Measurements from ENCODE around the gene NDUFS8.

Gene NDUFS8

DNA sequence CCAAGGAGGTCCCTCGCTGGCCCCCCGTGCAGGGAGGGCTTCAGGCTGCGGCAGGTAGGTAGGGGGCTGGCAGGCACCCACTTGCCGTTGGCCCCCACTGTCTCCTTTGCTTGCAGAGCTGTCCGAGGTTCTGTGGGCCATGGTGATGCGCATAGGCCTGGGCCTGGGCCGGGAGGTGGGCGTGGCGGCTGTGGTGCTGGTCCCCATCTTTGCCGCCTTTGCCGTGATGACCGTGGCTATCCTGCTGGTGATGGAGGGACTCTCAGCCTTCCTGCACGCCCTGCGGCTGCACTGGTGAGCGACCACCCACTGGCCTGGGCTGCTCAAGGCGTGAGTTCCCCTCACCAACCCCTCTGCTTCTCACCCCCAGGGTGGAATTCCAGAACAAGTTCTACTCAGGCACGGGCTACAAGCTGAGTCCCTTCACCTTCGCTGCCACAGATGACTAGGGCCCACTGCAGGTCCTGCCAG is 19.9 kb downstream of the NDUFS8 start:
- no peak overlapping the region for H3K4me3 ChIP-seq (ENCODE audit: low read length)
- no peaks in the 10 kb centered on the region for H3K9me3 ChIP-seq (replicated peaks; ENCODE audit: low read length)
- no peak overlapping the region for H3K4me2 ChIP-seq (ENCODE audit: low read length)
- peaks cover 60% of the 10 kb centered on the region for H3K36me3 ChIP-seq (ENCODE audit: insufficient read depth, low read length)
- no peaks in the 10 kb centered on the region for H3K27me3 ChIP-seq (ENCODE audit: control insufficient read depth, insufficient read depth, low read length)
- H3K9ac ChIP-seq (ENCODE audit: low read depth, low read length) = no peak overlapping the region
- H3K4me1 ChIP-seq (ENCODE audit: control insufficient read depth, insufficient read depth, low read length) = no peaks in the 10 kb centered on the region

DNA sequence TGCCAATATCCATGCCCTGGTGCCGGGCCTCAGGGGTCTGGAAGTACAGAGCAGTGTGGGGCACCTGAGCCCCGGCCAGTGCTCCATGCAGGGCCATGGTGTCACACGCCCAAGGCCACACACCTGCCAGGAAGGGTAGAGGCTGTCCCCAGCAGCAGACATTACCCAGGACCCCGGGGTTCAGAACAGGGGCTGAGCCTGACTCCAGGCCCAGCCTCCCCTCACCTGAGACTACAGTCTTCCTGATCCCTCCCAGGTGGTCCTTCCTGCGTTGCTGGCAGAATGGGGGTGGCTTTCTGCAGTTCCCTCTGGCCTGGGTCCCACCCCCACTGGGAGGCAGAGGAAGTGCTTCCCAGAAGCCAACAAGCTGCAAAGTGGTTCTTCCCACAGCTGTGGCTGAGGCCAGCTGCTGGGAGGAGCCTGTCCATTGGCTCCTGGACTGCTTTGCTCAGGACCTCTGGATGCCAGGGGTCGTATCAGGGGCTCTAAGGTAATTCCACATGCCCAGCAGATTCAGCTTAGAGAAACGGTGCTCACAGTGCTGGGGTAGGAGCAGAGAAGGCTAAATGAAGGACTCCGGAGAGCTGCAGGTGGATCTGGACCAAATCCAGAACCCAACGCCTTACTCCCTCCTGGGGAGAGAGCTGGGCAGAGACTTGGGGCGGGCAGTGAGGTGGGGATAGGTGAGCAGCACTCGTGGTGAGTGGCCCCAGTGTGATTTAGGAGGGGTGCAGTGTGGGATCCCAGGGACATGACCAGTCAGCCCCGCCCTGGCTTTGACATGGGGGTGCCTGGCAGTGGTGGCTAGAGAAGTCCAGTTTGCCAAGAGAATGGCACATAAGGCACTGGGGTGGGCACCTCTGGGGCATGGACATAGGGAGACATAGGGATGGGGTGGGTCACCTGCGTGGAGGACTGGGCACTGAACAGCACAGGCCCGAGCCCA is 21.0 kb downstream of the NDUFS8 start:
- Histone ChIP-seq H3K4me3 (ENCODE audit: low read length) (no peak overlapping the region), H3K4me1 (ENCODE audit: control insufficient read depth, insufficient read depth, low read length) (no peaks in the 10 kb centered on the region), H3K4me2 (ENCODE audit: low read length) (no peak overlapping the region), H3K27me3 (ENCODE audit: control insufficient read depth, insufficient read depth, low read length) (no peaks in the 10 kb centered on the region), H3K9me3 (replicated peaks; ENCODE audit: low read length) (no peaks in the 10 kb centered on the region), H3K36me3 (ENCODE audit: insufficient read depth, low read length) (peaks cover 53% of the 10 kb centered on the region), H3K9ac (ENCODE audit: low read depth, low read length) (no peak overlapping the region)

DNA sequence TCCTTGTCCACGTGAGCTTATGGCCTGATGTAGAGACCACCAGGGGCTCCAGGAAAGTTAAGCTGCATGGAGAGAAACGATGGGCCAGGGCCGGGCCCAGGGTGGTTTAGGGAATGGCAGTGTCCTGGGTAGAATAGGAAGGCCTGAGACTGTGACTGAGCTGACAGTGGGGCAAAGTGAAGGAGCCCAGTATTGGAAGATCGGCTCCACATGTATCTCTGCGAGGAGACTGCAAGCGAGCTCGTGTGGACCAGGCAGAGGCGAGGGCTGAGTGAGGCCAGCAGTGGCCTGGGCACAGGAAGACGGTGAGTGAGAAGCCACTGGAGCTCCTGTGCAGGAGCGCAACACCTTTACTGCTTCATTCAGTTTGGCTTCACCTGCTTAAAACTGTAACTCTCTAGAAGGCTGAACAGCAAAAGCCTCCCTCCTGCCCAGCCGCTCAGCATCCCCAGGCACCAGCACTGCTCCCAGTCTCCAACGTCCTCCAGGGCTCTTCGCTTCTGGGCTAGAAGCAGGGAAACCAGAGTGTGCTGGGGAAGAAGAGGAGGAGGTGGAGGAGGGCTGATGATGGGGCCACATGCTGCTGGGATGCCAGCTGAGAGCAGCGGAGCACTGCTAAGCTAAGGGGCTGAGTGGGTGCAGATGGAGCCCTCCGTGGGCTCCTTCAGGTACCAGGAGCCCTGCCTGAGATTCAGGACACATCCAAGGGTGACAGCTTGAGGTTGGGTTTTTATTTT is 21.8 kb downstream of the NDUFS8 start:
- Histone ChIP-seq H3K4me3 (ENCODE audit: low read length) (no peak overlapping the region), H3K27me3 (ENCODE audit: control insufficient read depth, insufficient read depth, low read length) (no peaks in the 10 kb centered on the region), H3K9me3 (replicated peaks; ENCODE audit: low read length) (no peaks in the 10 kb centered on the region), H3K9ac (ENCODE audit: low read depth, low read length) (no peak overlapping the region), H3K4me2 (ENCODE audit: low read length) (no peak overlapping the region), H3K4me1 (ENCODE audit: control insufficient read depth, insufficient read depth, low read length) (no peaks in the 10 kb centered on the region), H3K36me3 (ENCODE audit: insufficient read depth, low read length) (peaks cover 48% of the 10 kb centered on the region)

DNA sequence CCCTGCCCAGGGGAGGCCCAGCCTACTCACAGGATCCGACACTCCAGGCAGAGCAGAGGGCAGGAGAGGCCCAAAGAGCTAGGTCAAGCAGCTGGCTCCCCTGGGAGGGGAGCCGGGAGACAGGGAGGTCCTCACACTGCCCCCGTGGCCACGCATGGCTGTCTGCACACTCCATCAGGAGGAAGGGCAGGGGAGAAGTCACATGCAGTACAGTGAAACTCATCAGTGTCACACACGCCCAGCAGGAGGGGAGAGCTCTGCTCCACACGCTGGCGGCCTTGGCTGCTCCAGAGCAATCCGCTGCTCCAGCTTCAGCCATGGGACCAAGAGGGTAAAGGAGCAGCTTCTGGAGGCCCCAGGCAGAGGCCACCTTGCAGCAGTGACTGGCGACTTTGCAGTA is 22.6 kb downstream of the NDUFS8 start:
- Histone ChIP-seq H3K9ac (ENCODE audit: low read depth, low read length) (no peak overlapping the region), H3K36me3 (ENCODE audit: insufficient read depth, low read length) (peaks cover 43% of the 10 kb centered on the region), H3K9me3 (replicated peaks; ENCODE audit: low read length) (no peaks in the 10 kb centered on the region), H3K27me3 (ENCODE audit: control insufficient read depth, insufficient read depth, low read length) (no peaks in the 10 kb centered on the region), H3K4me3 (ENCODE audit: low read length) (no peak overlapping the region), H3K4me1 (ENCODE audit: control insufficient read depth, insufficient read depth, low read length) (no peaks in the 10 kb centered on the region), H3K4me2 (ENCODE audit: low read length) (no peak overlapping the region)

DNA sequence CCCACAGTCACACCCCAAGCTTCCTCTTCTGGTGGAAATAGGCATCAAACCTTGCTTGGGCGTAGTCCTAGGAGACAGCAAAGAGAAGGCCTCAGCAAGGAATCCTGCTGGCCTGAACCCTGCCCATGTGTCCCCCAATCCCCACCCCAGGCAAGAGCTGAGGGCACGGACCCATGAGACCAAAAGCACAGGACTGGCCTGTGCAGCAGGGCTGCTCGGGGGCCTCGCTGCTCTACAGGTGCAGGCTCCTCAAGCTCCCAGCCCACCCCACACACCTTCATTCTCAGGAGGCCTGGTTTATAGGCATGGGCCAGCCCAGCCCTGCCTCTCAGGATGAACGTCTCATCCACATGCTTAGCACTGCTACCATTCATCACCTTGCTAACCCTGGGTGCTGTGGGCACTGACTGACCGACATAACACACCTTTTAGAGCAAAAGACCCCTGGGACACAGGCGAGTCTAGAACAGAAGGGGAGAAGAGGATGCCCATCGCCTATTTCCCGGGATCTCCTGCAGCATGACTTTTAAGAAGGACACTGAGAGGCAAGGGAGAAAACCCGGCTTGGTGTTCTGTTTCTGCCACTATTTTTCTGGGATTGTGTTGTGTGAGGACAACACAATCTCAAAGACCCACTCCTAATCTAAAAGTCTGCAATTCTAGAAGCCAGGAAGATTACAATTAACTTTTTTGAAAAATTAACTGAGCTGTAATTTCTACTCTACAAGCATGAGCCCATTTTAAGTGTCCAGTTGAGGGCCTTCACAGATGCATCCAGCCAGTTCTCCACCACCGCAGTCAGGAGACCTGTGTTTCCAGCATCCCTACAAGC is 23.7 kb downstream of the NDUFS8 start:
- Histone ChIP-seq H3K4me1 (ENCODE audit: control insufficient read depth, insufficient read depth, low read length) (no peaks in the 10 kb centered on the region), H3K9me3 (replicated peaks; ENCODE audit: low read length) (no peaks in the 10 kb centered on the region), H3K4me2 (ENCODE audit: low read length) (no peak overlapping the region), H3K36me3 (ENCODE audit: insufficient read depth, low read length) (peaks cover 41% of the 10 kb centered on the region), H3K27me3 (ENCODE audit: control insufficient read depth, insufficient read depth, low read length) (no peaks in the 10 kb centered on the region), H3K4me3 (ENCODE audit: low read length) (no peak overlapping the region), H3K9ac (ENCODE audit: low read depth, low read length) (no peak overlapping the region)

DNA sequence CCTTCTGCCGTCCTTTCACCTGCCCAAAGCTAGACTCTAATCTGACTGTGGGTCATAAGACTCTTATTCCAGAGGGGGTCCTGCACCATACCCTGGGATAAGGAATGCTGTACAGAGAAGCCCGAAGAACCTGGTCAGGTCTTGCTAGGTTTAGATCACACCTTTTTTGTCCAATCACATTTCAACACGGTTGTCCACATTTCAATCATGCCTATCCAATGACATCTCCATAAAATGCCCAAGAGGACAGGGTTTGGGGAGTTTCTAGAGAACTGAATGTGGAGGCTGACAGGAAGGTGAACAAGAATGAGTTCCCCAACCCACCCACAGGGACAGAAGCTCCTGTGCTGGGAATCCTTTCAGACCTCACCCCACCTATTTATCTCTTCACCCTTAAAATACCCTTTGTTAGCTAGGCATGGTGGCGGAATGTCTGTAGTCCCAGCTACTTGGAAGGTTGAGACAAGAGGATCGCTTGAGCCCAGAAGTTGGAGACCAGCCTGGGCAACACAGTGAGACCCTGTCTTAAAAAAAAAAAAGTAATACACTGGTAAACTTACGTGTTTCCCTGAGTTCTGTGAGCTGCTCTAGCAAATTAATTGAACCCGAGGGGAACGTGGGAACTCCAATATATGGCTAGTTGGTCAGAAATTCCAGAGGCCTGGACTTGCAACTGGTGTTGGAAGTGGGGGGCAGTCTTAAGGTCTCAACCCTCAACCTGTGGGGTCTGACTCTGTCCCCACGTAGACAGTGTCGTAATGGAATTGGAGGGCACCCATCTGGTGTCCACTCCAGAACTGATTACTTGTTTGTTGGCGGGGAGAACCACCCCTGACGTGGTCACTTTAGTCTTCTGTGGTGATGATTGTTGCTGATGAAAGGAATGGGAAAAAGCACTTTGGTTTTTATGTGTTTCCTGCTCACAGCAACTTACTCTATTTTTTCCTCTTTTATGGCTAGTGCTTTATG is 26.1 kb downstream of the NDUFS8 start:
- Histone ChIP-seq H3K4me3 (ENCODE audit: low read length) (no peak overlapping the region), H3K4me2 (ENCODE audit: low read length) (no peak overlapping the region), H3K9me3 (replicated peaks; ENCODE audit: low read length) (no peaks in the 10 kb centered on the region), H3K36me3 (ENCODE audit: insufficient read depth, low read length) (peaks cover 17% of the 10 kb centered on the region), H3K9ac (ENCODE audit: low read depth, low read length) (no peak overlapping the region), H3K4me1 (ENCODE audit: control insufficient read depth, insufficient read depth, low read length) (no peaks in the 10 kb centered on the region), H3K27me3 (ENCODE audit: control insufficient read depth, insufficient read depth, low read length) (no peaks in the 10 kb centered on the region)

DNA sequence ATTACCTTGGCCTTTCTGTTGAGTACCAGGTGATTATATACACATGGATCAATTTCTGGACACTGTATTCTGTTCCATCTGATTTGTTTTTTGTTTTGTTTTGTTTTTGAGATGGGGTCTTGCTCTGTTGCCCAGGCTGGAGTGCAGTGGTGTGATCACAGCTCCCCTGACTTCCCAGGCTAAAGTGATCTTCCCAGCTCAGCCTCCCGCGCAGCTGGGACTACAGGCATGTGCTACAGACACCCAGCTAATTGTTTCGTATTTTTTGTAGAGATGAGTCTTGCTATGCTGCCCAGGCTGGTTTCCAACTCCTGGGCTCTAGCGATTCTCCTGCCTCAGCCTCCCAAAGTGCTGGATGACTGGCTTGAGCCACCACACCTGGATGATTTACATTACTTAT is 27.3 kb downstream of the NDUFS8 start:
- H3K4me1 ChIP-seq (ENCODE audit: control insufficient read depth, insufficient read depth, low read length) = no peaks in the 10 kb centered on the region
- H3K36me3 ChIP-seq (ENCODE audit: insufficient read depth, low read length) = peaks cover 18% of the 10 kb centered on the region
- H3K4me3 ChIP-seq (ENCODE audit: low read length) = no peak overlapping the region
- no peaks in the 10 kb centered on the region for H3K27me3 ChIP-seq (ENCODE audit: control insufficient read depth, insufficient read depth, low read length)
- H3K4me2 ChIP-seq (ENCODE audit: low read length) = no peak overlapping the region
- H3K9ac ChIP-seq (ENCODE audit: low read depth, low read length) = no peak overlapping the region
- H3K9me3 ChIP-seq (replicated peaks; ENCODE audit: low read length) = no peaks in the 10 kb centered on the region

DNA sequence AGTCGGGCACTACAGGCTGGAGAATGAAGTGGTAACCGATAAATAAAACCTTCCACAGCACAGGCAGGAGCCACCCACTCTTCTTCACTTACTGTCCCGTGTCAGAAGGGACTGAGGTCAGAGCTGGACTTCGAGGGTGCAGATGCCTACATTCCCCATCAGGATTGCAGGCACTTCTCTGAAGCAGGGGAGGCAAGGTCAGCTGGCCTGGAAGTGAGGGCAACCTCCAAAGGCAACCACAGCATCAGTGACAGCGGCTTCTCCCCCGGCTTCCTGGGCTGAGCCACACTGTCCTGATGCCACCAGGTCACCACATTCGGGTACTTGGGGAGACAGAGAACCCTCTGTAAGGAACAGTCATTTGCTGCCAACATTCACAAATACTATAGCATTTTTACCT is 31.0 kb downstream of the NDUFS8 start:
- H3K4me2 ChIP-seq (ENCODE audit: low read length) = no peak overlapping the region
- H3K4me3 ChIP-seq (ENCODE audit: low read length) = no peak overlapping the region
- H3K9ac ChIP-seq (ENCODE audit: low read depth, low read length) = no peak overlapping the region
- H3K4me1 ChIP-seq (ENCODE audit: control insufficient read depth, insufficient read depth, low read length) = no peaks in the 10 kb centered on the region
- no peaks in the 10 kb centered on the region for H3K27me3 ChIP-seq (ENCODE audit: control insufficient read depth, insufficient read depth, low read length)
- H3K36me3 ChIP-seq (ENCODE audit: insufficient read depth, low read length) = peaks cover 35% of the 10 kb centered on the region
- no peaks in the 10 kb centered on the region for H3K9me3 ChIP-seq (replicated peaks; ENCODE audit: low read length)

DNA sequence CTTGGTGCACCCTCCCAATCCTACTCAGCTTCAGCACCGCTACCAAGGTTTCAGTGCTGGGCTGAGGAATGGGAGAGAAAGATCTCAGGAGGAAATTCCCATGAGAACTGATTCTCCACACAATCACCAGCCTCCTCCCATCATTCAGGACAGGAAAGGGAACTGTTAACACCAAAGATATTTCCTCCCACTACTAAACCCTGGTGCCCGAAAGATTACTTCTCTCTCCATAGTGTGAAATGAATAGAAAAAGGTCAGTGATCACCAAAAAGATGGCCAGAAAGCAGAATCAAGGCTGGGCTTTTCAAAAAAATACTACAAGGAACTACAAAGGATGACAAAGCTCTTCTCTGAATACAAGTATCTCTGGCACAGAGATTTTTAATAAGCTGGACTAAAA is 34.4 kb downstream of the NDUFS8 start:
- H3K36me3 ChIP-seq (ENCODE audit: insufficient read depth, low read length) = peaks cover 37% of the 10 kb centered on the region
- H3K4me2 ChIP-seq (ENCODE audit: low read length) = no peak overlapping the region

DNA sequence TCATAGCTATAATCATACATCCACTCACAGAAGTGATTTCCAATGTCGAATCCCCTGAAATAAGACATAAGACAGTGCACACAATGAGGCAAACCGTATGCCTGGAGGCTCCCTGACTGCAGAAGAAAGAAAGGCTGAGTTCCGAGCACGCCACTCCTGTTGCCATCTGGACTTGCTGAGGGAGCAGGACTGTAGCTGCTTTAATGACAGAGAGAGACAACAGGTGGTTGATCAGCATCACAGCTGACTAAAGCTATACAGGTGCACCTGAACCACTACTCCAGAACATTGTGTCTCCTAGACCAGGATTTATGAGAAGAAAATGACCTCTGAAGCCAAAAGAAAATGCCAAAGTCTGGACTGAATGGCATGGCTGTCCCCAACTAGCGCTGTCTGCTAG is 35.4 kb downstream of the NDUFS8 start:
- Histone ChIP-seq H3K4me2 (ENCODE audit: low read length) (no peak overlapping the region), H3K27me3 (ENCODE audit: control insufficient read depth, insufficient read depth, low read length) (no peaks in the 10 kb centered on the region), H3K36me3 (ENCODE audit: insufficient read depth, low read length) (peaks cover 38% of the 10 kb centered on the region), H3K9me3 (replicated peaks; ENCODE audit: low read length) (no peaks in the 10 kb centered on the region), H3K4me1 (ENCODE audit: control insufficient read depth, insufficient read depth, low read length) (no peaks in the 10 kb centered on the region), H3K9ac (ENCODE audit: low read depth, low read length) (no peak overlapping the region), H3K4me3 (ENCODE audit: low read length) (no peak overlapping the region)

More for the DNA sequence above, 34.4 kb downstream of the NDUFS8 start:
- Histone ChIP-seq H3K27me3 (ENCODE audit: control insufficient read depth, insufficient read depth, low read length) (no peaks in the 10 kb centered on the region), H3K4me1 (ENCODE audit: control insufficient read depth, insufficient read depth, low read length) (no peaks in the 10 kb centered on the region), H3K4me3 (ENCODE audit: low read length) (no peak overlapping the region), H3K9ac (ENCODE audit: low read depth, low read length) (no peak overlapping the region), H3K9me3 (replicated peaks; ENCODE audit: low read length) (no peaks in the 10 kb centered on the region)

Measured in skeletal muscle satellite cell (primary cell).